Measurements from ENCODE around the gene ASAH2B. TPM values are rescaled to one million over a fixed set of nuclear protein-coding genes. Genes with fewer than 3 reads are reported as not detected.
"Not testable (repeated sequence)": the region's sequence is repeated elsewhere in the genome, so short reads cannot be mapped to it uniquely, and the experiment has no call there.

The ASAH2B gene
- total RNA-seq, 2 donors from 2014 or later, result 6.4 to 7.4 TPM

GRCh38 chr10:50706006-50706405, 33.7 kb upstream of the ASAH2B start:
- not testable (repeated sequence) for H3K27ac Mint-ChIP-seq; H3K4me3 Mint-ChIP-seq; H3K27me3 Mint-ChIP-seq (ENCODE audit: insufficient read depth); H3K27me3 ChIP-seq (ENCODE audit: control insufficient read depth, insufficient read depth, low read length, poor library complexity, severe bottlenecking); H3K4me3 ChIP-seq (ENCODE audit: low read length); H3K4me1 Mint-ChIP-seq; H3K9me3 ChIP-seq (ENCODE audit: control insufficient read depth, low read length); H3K9me3 Mint-ChIP-seq; H3K36me3 Mint-ChIP-seq (ENCODE audit: low read depth); H3K9ac ChIP-seq (ENCODE audit: extremely low read depth, low read length, poor library complexity, severe bottlenecking); H3K36me3 ChIP-seq (ENCODE audit: control insufficient read depth, insufficient read depth, low read length); H3K4me1 ChIP-seq (ENCODE audit: control insufficient read depth, insufficient read depth, low read length); H3K27ac ChIP-seq (ENCODE audit: low read depth, low read length); DNase-seq
- 100% methylated on average over 1 of the region's 1 CpG; no CpG with 5 or more reads in 1 of the 2 experiments for WGBS, 2 experiments (ENCODE audit: insufficient coverage in 1 of 2, insufficient read length in 1 of 2)

GRCh38 chr10:50710241-50710640, 29.5 kb upstream of the ASAH2B start:
- not testable (repeated sequence) for H3K9me3 ChIP-seq (ENCODE audit: control insufficient read depth, low read length); H3K27me3 ChIP-seq (ENCODE audit: control insufficient read depth, insufficient read depth, low read length, poor library complexity, severe bottlenecking); H3K27me3 Mint-ChIP-seq (ENCODE audit: insufficient read depth); H3K4me1 Mint-ChIP-seq; DNase-seq; H3K9ac ChIP-seq (ENCODE audit: extremely low read depth, low read length, poor library complexity, severe bottlenecking); H3K4me1 ChIP-seq (ENCODE audit: control insufficient read depth, insufficient read depth, low read length); H3K4me3 ChIP-seq (ENCODE audit: low read length); H3K4me3 Mint-ChIP-seq; H3K27ac Mint-ChIP-seq; H3K27ac ChIP-seq (ENCODE audit: low read depth, low read length); H3K9me3 Mint-ChIP-seq; H3K36me3 Mint-ChIP-seq (ENCODE audit: low read depth); H3K36me3 ChIP-seq (ENCODE audit: control insufficient read depth, insufficient read depth, low read length)
- WGBS, 2 experiments (ENCODE audit: insufficient coverage in 1 of 2, insufficient read length in 1 of 2), result 83 to 97% methylated on average over 2 to 11 of the region's 13 CpGs

GRCh38 chr10:50723812-50724211, 15.9 kb upstream of the ASAH2B start:
- H3K4me1 Mint-ChIP-seq, result not testable (repeated sequence)

GRCh38 chr10:50728112-50728511, 11.6 kb upstream of the ASAH2B start:
- H3K27ac Mint-ChIP-seq; H3K4me3 ChIP-seq (ENCODE audit: low read length); H3K4me1 ChIP-seq (ENCODE audit: control insufficient read depth, insufficient read depth, low read length); DNase-seq; H3K9ac ChIP-seq (ENCODE audit: extremely low read depth, low read length, poor library complexity, severe bottlenecking); H3K27me3 ChIP-seq (ENCODE audit: control insufficient read depth, insufficient read depth, low read length, poor library complexity, severe bottlenecking); H3K36me3 ChIP-seq (ENCODE audit: control insufficient read depth, insufficient read depth, low read length); H3K9me3 ChIP-seq (ENCODE audit: control insufficient read depth, low read length); H3K36me3 Mint-ChIP-seq (ENCODE audit: low read depth); H3K4me1 Mint-ChIP-seq; H3K4me3 Mint-ChIP-seq; H3K27ac ChIP-seq (ENCODE audit: low read depth, low read length); H3K9me3 Mint-ChIP-seq: not testable (repeated sequence)
- H3K27me3 Mint-ChIP-seq (ENCODE audit: insufficient read depth), result peaks cover 14% of the 10 kb centered on the region
- 95 to 100% methylated on average over 1 to 2 of the region's 2 CpGs for WGBS, 2 experiments (ENCODE audit: insufficient coverage in 1 of 2, insufficient read length in 1 of 2)

More at GRCh38 chr10:50723812-50724211, 15.9 kb upstream of the ASAH2B start:
- not testable (repeated sequence) for H3K4me3 ChIP-seq (ENCODE audit: low read length); H3K36me3 ChIP-seq (ENCODE audit: control insufficient read depth, insufficient read depth, low read length); H3K4me3 Mint-ChIP-seq; H3K27ac ChIP-seq (ENCODE audit: low read depth, low read length); H3K36me3 Mint-ChIP-seq (ENCODE audit: low read depth); H3K4me1 ChIP-seq (ENCODE audit: control insufficient read depth, insufficient read depth, low read length); H3K9ac ChIP-seq (ENCODE audit: extremely low read depth, low read length, poor library complexity, severe bottlenecking); H3K9me3 Mint-ChIP-seq; H3K27ac Mint-ChIP-seq; DNase-seq; H3K27me3 Mint-ChIP-seq (ENCODE audit: insufficient read depth); H3K27me3 ChIP-seq (ENCODE audit: control insufficient read depth, insufficient read depth, low read length, poor library complexity, severe bottlenecking); H3K9me3 ChIP-seq (ENCODE audit: control insufficient read depth, low read length)
- WGBS, 2 experiments (ENCODE audit: insufficient coverage in 1 of 2, insufficient read length in 1 of 2), result 78 to 82% methylated on average over 5 of the region's 5 CpGs

GRCh38 chr10:50738987-50739617, 634 bp upstream of the ASAH2B start:
- H3K4me1 ChIP-seq (ENCODE audit: control insufficient read depth, insufficient read depth, low read length); DNase-seq; H3K9me3 Mint-ChIP-seq; H3K4me1 Mint-ChIP-seq; H3K36me3 Mint-ChIP-seq (ENCODE audit: low read depth); H3K27me3 ChIP-seq (ENCODE audit: control insufficient read depth, insufficient read depth, low read length, poor library complexity, severe bottlenecking); H3K36me3 ChIP-seq (ENCODE audit: control insufficient read depth, insufficient read depth, low read length); H3K9me3 ChIP-seq (ENCODE audit: control insufficient read depth, low read length): not testable (repeated sequence)
- Mint-ChIP-seq H3K4me3 (peak overlapping the region; percentile 95), H3K27ac (peak overlapping the region; percentile 97), H3K27me3 (ENCODE audit: insufficient read depth) (peaks cover 32% of the 10 kb centered on the region)
- H3K27ac ChIP-seq (ENCODE audit: low read depth, low read length), result peak overlapping the region; percentile 79
- H3K4me3 ChIP-seq (ENCODE audit: low read length), result peak overlapping the region; percentile 94
- WGBS, 2 experiments (ENCODE audit: insufficient coverage in 1 of 2, insufficient read length in 1 of 2), result 77 to 91% methylated on average over 10 to 23 of the region's 23 CpGs
- H3K9ac ChIP-seq (ENCODE audit: extremely low read depth, low read length, poor library complexity, severe bottlenecking), result peak overlapping the region; percentile 72
